Hepatocyte (in vitro differentiated cells): Measurements from ENCODE around the gene PLOD3. TPM values are rescaled to one million over a fixed set of nuclear protein-coding genes. Genes with fewer than 3 reads are reported as not detected.

ENCODE experiments used
- DNase-seq: peaks from one replicate; pipeline ENCODE4 v3.0.0-alpha.2; 2016; ENCODE audit warnings: low spot score
- H2AFZ ChIP-seq: fragments of 200-600 bp; sonication (generic); 2 replicates; pipeline ENCODE4 v1.6.0; 2016; ENCODE audit warnings: antibody characterized with exemption, mild to moderate bottlenecking
- H3K27ac ChIP-seq: fragments of 200-600 bp; sonication (generic); 2 replicates; pipeline ENCODE4 v1.5.1; 2016; ENCODE audit warnings: mild to moderate bottlenecking
- H3K27me3 ChIP-seq: fragments of 200-600 bp; sonication (generic); 2 replicates; pipeline ENCODE4 v1.6.1; 2016
- H3K36me3 ChIP-seq: fragments of 200-600 bp; sonication (generic); replicated peaks from 2 replicates; pipeline ENCODE4 v1.5.1; 2016; ENCODE audit warnings: low read depth; ENCODE audit not compliant: insufficient read depth
- H3K4me1 ChIP-seq: fragments of 200-600 bp; sonication (generic); 2 replicates; pipeline ENCODE4 v1.5.1; 2016; ENCODE audit warnings: mild to moderate bottlenecking, moderate library complexity; ENCODE audit not compliant: insufficient read depth
- H3K4me2 ChIP-seq: fragments of 200-600 bp; sonication (generic); 2 replicates; pipeline ENCODE4 v1.6.0; 2016
- H3K4me3 ChIP-seq: fragments of 200-600 bp; sonication (generic); 2 replicates; pipeline ENCODE4 v1.5.1; 2016; ENCODE audit warnings: mild to moderate bottlenecking
- H3K79me2 ChIP-seq: fragments of 200-600 bp; sonication (generic); 2 replicates; pipeline ENCODE4 v1.6.0; 2017; ENCODE audit warnings: mild to moderate bottlenecking
- H3K9me2 ChIP-seq: fragments of 200-600 bp; sonication (generic); replicated peaks from 2 replicates; pipeline ENCODE4 v1.6.0; 2017; ENCODE audit warnings: mild to moderate bottlenecking; ENCODE audit not compliant: insufficient read depth
- H3K9me3 ChIP-seq: fragments of 200-600 bp; sonication (generic); 2 replicates; pipeline ENCODE4 v1.5.1; 2016; ENCODE audit warnings: low read depth, mild to moderate bottlenecking
- H4K20me1 ChIP-seq: fragments of 200-600 bp; sonication (generic); 2 replicates; pipeline ENCODE4 v1.6.0; 2016; ENCODE audit warnings: mild to moderate bottlenecking; ENCODE audit not compliant: insufficient read depth, poor library complexity, severe bottlenecking
- CTCF ChIP-seq: fragments of 200-600 bp; sonication (generic); IDR thresholded peaks from 2 replicates; pipeline ENCODE4 v1.5.1; 2016; ENCODE audit warnings: antibody characterized with exemption, mild to moderate bottlenecking; ENCODE audit not compliant: poor library complexity
- EZH2 ChIP-seq: fragments of 200-600 bp; sonication (generic); IDR thresholded peaks from 2 replicates; pipeline ENCODE4 v1.6.1; 2016; ENCODE audit warnings: antibody characterized with exemption, mild to moderate bottlenecking, borderline replicate concordance
- EZH2phosphoT487 ChIP-seq: fragments of 200-600 bp; sonication (generic); IDR thresholded peaks from one replicate; pipeline ENCODE4 v1.6.1; 2018; ENCODE audit warnings: antibody characterized with exemption, mild to moderate bottlenecking, low read depth, moderate library complexity; ENCODE audit not compliant: unreplicated experiment, severe bottlenecking
- WGBS: methylation state at CpG from one replicate; pipeline ENCODE4 v1.1.6; 2016; ENCODE audit warnings: low lambda C conversion rate; ENCODE audit errors: missing lambda C conversion rate; 5-methylcytosine and 5-hydroxymethylcytosine counted together
- polyA plus RNA-seq: library from polyadenylated mRNA; unstranded; fragments of >200 nt; fragmentation: Nextera tagmentation; extraction: Ambion mirVana; gene quantifications from 2 replicates; pipeline ENCODE4 v1.2.1, GENCODE V29; 2016
- total RNA-seq: library from RNA; depleted of rRNA; stranded (reverse); fragments of >200 nt; gene quantifications from 2 replicates; pipeline ENCODE4 v1.2.3, GENCODE V29; 2014

Gene PLOD3
- total and polyA plus RNA-seq, 2 experiments from 2014 or later = 37.6 to 127 TPM

- Histone ChIP-seq H3K4me1 (peaks cover 28% of the 10 kb centered on the region), H3K9me2 (no peaks in the 10 kb centered on the region), H3K4me3 (no peak overlapping the region), H2AFZ (no peak overlapping the region), H3K79me2 (no peaks in the 10 kb centered on the region), H4K20me1 (peaks cover 9% of the 10 kb centered on the region), H3K27ac (no peak overlapping the region), H3K4me2 (no peak overlapping the region), H3K27me3 (peaks cover 91% of the 10 kb centered on the region), H3K36me3 (no peaks in the 10 kb centered on the region), H3K9me3 (no peaks in the 10 kb centered on the region)
- WGBS = 5% methylated on average over 11 of the region's 12 CpGs
- TF ChIP-seq EZH2 (no peak), EZH2phosphoT487 (no peak)
- DNase-seq = no peak
These were observed 49.6 kb downstream of the PLOD3 start for GRCh38 chr7:101167645-101168411.

- peak; percentile 50 for DNase-seq
- Histone ChIP-seq H3K4me3 (no peak overlapping the region), H3K27me3 (peaks cover 90% of the 10 kb centered on the region), H3K36me3 (no peaks in the 10 kb centered on the region), H3K27ac (no peak overlapping the region), H3K79me2 (no peaks in the 10 kb centered on the region), H3K9me3 (no peaks in the 10 kb centered on the region), H2AFZ (no peak overlapping the region), H3K9me2 (no peaks in the 10 kb centered on the region), H3K4me2 (no peak overlapping the region), H3K4me1 (peaks cover 26% of the 10 kb centered on the region), H4K20me1 (peaks cover 9% of the 10 kb centered on the region)
- WGBS = 5% methylated on average over 11 of the region's 19 CpGs
- no peak for TF ChIP-seq EZH2phosphoT487
- TF ChIP-seq EZH2 = no peak
- TF ChIP-seq CTCF = no peak
These were observed 50.3 kb downstream of the PLOD3 start for GRCh38 chr7:101166909-101167644.

GRCh38 chr7:101166648-101166908 lies 50.8 kb downstream of the PLOD3 start:
- Histone ChIP-seq H3K4me1 (peaks cover 25% of the 10 kb centered on the region), H3K4me3 (no peak overlapping the region), H3K79me2 (no peaks in the 10 kb centered on the region), H2AFZ (no peak overlapping the region), H3K4me2 (no peak overlapping the region), H3K36me3 (no peaks in the 10 kb centered on the region), H3K9me3 (no peaks in the 10 kb centered on the region), H3K27me3 (peaks cover 86% of the 10 kb centered on the region), H4K20me1 (peaks cover 9% of the 10 kb centered on the region), H3K9me2 (no peaks in the 10 kb centered on the region), H3K27ac (no peak overlapping the region)
- WGBS = no CpG with 5 or more reads among the region's 11 CpGs
- no peak for DNase-seq
- TF ChIP-seq CTCF (no peak), EZH2phosphoT487 (no peak), EZH2 (no peak)
